Body of pancreas (tissue), 4 donors: ENCODE results near the gene SPOCK1. TPM values are rescaled to one million over a fixed set of nuclear protein-coding genes. Genes with fewer than 3 reads are reported as not detected.

Experiments used
- ATAC-seq: fragments of 150-250 bp; one replicate; pipeline ENCODE4 v1.9.1; 2016
- DNase-seq, 4 donors: peaks; one replicate each; pipeline ENCODE4 v3.0.0-alpha.2; 2019
- H3K27ac ChIP-seq, 4 donors: fragments of 200-600 bp; sonication (generic); 1 replicate in 3 of 4; 2 replicates in 1 of 4; pipeline versions ENCODE4 v1.5.1 to v1.6.1; 2016 to 2019; ENCODE audit warnings: mild to moderate bottlenecking in 1 of 4, mixed read lengths in 1 of 4, moderate library complexity in 1 of 4
- H3K27me3 ChIP-seq, 2 donors: fragments of 200-600 bp; sonication (generic); one replicate each; pipeline ENCODE4 v1.6.0; 2016; ENCODE audit warnings: mild to moderate bottlenecking in 1 of 2
- H3K36me3 ChIP-seq, 2 donors: fragments of 200-600 bp; sonication (generic); replicated peaks in 1 of 2; 2 replicates each; pipeline ENCODE4 v1.5.1; 2016; ENCODE audit warnings: low read depth in 2 of 2; ENCODE audit not compliant: insufficient read depth in 1 of 2
- H3K4me1 ChIP-seq: fragments of 200-600 bp; sonication (generic); one replicate; pipeline ENCODE4 v1.6.0; 2016
- H3K4me3 ChIP-seq, 2 donors: fragments of 200-600 bp; sonication (generic); 1 replicate in 1 of 2; 2 replicates in 1 of 2; pipeline ENCODE4 v1.5.1; 2016 to 2019
- H3K9me3 ChIP-seq, 3 donors: fragments of 200-600 bp; sonication (generic); 1 replicate in 2 of 3; 2 replicates in 1 of 3; pipeline ENCODE4 v1.5.1; 2016
- POLR2A ChIP-seq, 3 donors: fragments of 450-650 bp; IDR thresholded peaks; one replicate each; pipeline ENCODE4 v1.6.1; 2016; ENCODE audit warnings: antibody characterized with exemption in 3 of 3, mild to moderate bottlenecking in 2 of 3
- WGBS, 2 donors: methylation state at CpG; one replicate each; pipeline ENCODE4 v1.1.5; 2017; 5-methylcytosine and 5-hydroxymethylcytosine counted together
- intact Hi-C: fragments of 100-400 bp; cut with DNase I; formaldehyde crosslinking; loops from one replicate; pipeline ENCODE4 v1.15.1; 2023
- total RNA-seq, 2 donors: library from RNA; depleted of rRNA; stranded (reverse); fragments of >200 nt; gene quantifications; one replicate each; pipeline ENCODE4 v1.1.0, GENCODE V29; 2016
- TF ChIP-seq, protein P1 (sequence below), 7 experiments: fragments of 450-650 bp in 4 of 7; fragments of 200-600 bp in 3 of 7; sonication (generic) in 3 of 7; IDR thresholded peaks; one replicate each; pipeline ENCODE4 v1.5.1; 2016 to 2019; ENCODE audit warnings: antibody characterized with exemption in 7 of 7

Gene SPOCK1
- total RNA-seq, 2 donors from 2014 or later, result 22.4 to 30.6 TPM

DNA sequence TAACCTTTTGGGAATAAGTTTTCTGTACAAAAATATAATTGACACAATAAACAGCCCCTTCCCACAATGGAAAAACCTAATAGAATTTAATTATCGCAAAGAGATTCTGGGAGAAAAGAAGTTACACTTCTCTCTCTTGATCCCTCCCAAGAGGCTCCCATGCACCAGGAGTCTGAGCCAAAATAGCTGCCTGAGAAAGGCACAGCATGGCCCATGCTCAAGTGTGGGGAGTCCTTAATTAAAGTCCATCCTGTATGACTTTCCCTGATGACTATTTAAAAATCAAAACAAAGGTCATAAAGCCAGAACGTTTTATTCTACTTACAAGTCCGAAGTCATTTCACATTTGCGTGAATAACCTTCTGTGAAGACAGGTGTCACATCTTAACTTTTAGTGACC lies 155.1 kb downstream of the SPOCK1 start:
- DNase-seq (no peak), ATAC-seq (no peak)
- WGBS, 2 donors, result 48% methylated on average over 4 of the region's 4 CpGs
- no peak overlapping the region for H3K4me3 ChIP-seq
- H3K4me1 ChIP-seq, result no peaks in the 10 kb centered on the region
- no peaks in the 10 kb centered on the region for H3K27me3 ChIP-seq
- no peak for TF ChIP-seq POLR2A (IDR thresholded peaks at IDR 0.05)
- TF ChIP-seq, protein P1, sequence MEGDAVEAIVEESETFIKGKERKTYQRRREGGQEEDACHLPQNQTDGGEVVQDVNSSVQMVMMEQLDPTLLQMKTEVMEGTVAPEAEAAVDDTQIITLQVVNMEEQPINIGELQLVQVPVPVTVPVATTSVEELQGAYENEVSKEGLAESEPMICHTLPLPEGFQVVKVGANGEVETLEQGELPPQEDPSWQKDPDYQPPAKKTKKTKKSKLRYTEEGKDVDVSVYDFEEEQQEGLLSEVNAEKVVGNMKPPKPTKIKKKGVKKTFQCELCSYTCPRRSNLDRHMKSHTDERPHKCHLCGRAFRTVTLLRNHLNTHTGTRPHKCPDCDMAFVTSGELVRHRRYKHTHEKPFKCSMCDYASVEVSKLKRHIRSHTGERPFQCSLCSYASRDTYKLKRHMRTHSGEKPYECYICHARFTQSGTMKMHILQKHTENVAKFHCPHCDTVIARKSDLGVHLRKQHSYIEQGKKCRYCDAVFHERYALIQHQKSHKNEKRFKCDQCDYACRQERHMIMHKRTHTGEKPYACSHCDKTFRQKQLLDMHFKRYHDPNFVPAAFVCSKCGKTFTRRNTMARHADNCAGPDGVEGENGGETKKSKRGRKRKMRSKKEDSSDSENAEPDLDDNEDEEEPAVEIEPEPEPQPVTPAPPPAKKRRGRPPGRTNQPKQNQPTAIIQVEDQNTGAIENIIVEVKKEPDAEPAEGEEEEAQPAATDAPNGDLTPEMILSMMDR (IDR thresholded peaks at IDR 0.05), result no peak
- H3K9me3 ChIP-seq, result no peaks in the 10 kb centered on the region
- no peak overlapping the region for H3K27ac ChIP-seq
- no peaks in the 10 kb centered on the region for H3K36me3 ChIP-seq
- intact Hi-C loops, result no loop called here

DNA sequence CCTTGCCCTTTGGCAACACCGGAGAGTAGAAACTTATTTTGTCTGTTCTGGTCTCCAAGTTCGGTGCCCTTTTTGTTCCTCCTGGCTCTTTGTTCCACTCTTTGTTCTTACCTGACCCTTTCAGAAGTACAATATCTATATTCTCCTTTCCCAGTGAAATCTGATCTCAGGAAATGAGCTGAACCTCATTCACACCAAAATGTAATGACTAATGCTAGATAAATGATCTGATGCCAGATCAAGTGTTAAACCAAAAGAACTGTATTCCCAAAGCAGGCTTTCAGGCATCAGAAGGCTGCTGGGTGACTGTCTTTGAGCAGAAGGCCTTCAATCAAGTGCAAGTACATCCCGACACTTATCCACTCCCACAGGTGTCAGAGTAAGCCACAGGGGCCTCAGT lies 156.4 kb downstream of the SPOCK1 start:
- TF ChIP-seq, protein P1 (IDR thresholded peaks at IDR 0.05), result no peak
- no peak for TF ChIP-seq POLR2A (IDR thresholded peaks at IDR 0.05)
- whole genome bisulfite sequencing, 2 donors, result 70 to 83% methylated on average over 3 of the region's 3 CpGs
- ATAC-seq (no peak), DNase-seq (no peak)
- intact Hi-C loops, result no loop called here
- Histone ChIP-seq H3K9me3 (no peaks in the 10 kb centered on the region), H3K4me1 (no peaks in the 10 kb centered on the region), H3K27me3 (no peaks in the 10 kb centered on the region), H3K4me3 (no peak overlapping the region), H3K27ac (no peak overlapping the region), H3K36me3 (no peaks in the 10 kb centered on the region)

DNA sequence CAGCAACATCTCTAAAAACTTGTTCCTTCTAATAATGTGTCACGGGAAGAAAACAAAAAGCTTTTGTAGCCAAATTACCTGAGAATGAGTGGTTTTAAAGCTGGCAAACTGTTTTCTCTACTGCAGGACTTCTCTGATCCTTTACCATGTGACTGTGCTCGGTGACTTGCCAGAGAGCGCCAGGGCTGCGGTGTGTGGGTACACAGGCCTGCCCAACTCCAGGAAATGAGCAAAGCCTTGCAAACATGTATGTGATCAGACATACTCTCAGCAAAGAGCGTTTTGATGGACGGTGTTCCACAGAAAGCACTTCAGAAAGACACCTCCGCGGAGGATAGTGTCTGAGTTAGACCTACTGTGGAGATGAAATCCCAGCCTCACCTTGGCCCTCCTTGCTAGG lies 157.3 kb downstream of the SPOCK1 start:
- TF ChIP-seq, protein P1 (IDR thresholded peaks at IDR 0.05), result no peak
- TF ChIP-seq POLR2A (IDR thresholded peaks at IDR 0.05), result no peak
- H3K36me3 ChIP-seq, result no peaks in the 10 kb centered on the region
- no peak for DNase-seq
- H3K4me3 ChIP-seq, result no peak overlapping the region
- no peaks in the 10 kb centered on the region for H3K27me3 ChIP-seq
- 67 to 78% methylated on average over 8 of the region's 8 CpGs for WGBS, 2 donors
- no peak for ATAC-seq
- no peaks in the 10 kb centered on the region for H3K4me1 ChIP-seq
- intact Hi-C loops, result no loop called here
- no peaks in the 10 kb centered on the region for H3K9me3 ChIP-seq
- no peak overlapping the region for H3K27ac ChIP-seq

DNA sequence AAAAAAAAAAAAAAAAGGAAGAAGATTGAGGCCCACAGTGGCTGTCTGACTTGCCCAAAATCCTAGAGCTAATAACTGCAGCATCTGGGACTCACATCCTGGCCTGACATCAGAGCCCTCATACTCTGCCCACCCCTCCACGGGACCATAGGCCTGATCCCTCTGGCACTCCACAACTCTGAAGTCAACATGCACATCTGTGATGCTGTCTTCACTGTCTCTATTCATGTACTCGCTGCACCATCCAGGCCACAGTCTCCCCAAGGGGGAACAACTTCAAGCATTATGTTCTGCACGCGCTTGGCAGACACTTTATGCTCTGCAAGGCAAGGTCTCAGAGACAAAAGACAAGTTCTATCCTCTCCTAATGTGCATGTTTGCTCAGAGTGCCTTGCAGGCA lies 158.2 kb downstream of the SPOCK1 start:
- ATAC-seq, result no peak
- Histone ChIP-seq H3K4me1 (peaks cover 5% of the 10 kb centered on the region), H3K27ac (no peak overlapping the region), H3K27me3 (no peaks in the 10 kb centered on the region), H3K9me3 (no peaks in the 10 kb centered on the region), H3K4me3 (no peak overlapping the region), H3K36me3 (no peaks in the 10 kb centered on the region)
- DNase-seq, result no peak
- intact Hi-C loops, result no loop called here
- WGBS, 2 donors, result 86% methylated on average over 4 of the region's 4 CpGs
- TF ChIP-seq POLR2A (IDR thresholded peaks at IDR 0.05), result no peak
- TF ChIP-seq, protein P1 (IDR thresholded peaks at IDR 0.05), result no peak

DNA sequence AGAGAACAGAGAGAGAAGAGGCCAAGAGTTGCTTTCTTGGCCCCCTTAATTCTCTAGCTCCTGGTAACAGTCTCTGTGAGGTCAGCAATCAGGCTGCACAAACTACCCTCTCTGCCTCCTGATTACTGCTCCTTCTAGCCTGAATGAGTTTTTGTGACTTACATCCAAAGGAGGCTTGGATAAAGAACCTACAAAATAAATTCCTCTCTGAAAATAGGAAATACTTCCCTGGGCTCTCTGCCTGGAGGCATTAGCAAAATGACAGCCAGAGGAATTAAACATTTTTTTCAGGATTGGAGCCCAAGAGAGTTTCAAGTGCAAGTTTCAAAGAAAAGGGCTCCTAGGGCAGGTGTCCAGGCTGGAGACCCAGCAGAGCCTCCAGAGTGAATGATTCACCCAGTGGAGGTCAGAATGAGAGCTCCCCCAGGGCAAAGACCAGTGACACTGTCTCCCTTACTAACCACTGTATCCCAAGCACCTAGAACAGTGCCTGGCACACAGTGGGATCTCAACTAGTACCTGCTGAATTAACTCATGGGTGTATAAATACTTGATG lies 162.5 kb downstream of the SPOCK1 start:
- TF ChIP-seq, protein P1 (IDR thresholded peaks at IDR 0.05), result no peak
- no peak for TF ChIP-seq POLR2A (IDR thresholded peaks at IDR 0.05)
- DNase-seq (no peak), ATAC-seq (no peak)
- Histone ChIP-seq H3K4me3 (no peak overlapping the region), H3K36me3 (no peaks in the 10 kb centered on the region), H3K9me3 (no peaks in the 10 kb centered on the region), H3K27ac (no peak overlapping the region), H3K4me1 (peaks cover 5% of the 10 kb centered on the region), H3K27me3 (no peaks in the 10 kb centered on the region)
- intact Hi-C loops, result no loop called here
